Astrocyte (in vitro differentiated cells and primary cell): Measurements from ENCODE around the gene DENND2A. TPM values are rescaled to one million over a fixed set of nuclear protein-coding genes. Genes with fewer than 3 reads are reported as not detected.
"Not testable (repeated sequence)": the region's sequence is repeated elsewhere in the genome, so short reads cannot be mapped to it uniquely, and the experiment has no call there.

Experiments used
- DNase-seq: peaks from one replicate; pipeline ENCODE4 v3.0.0-alpha.2; 2010; ENCODE audit warnings: low read depth
- FAIRE-seq: peaks from 2 replicates; lab custom pipeline; 2011; peaks lifted over from hg19 to GRCh38; lab: Jason Lieb, UNC
- H2AFZ ChIP-seq: 2 replicates; pipeline ENCODE4 v1.6.0; 2012; ENCODE audit warnings: low read depth, low read length, inconsistent platforms
- H3K27ac ChIP-seq: 2 replicates; pipeline ENCODE4 v1.5.1; 2011; ENCODE audit warnings: low read depth, low read length, inconsistent platforms
- H3K27me3 ChIP-seq: 2 replicates; pipeline ENCODE4 v1.6.0; 2011; ENCODE audit warnings: low read length, inconsistent platforms; ENCODE audit not compliant: insufficient read depth
- H3K36me3 ChIP-seq: 2 replicates; pipeline ENCODE4 v1.5.1; 2011; ENCODE audit warnings: low read length, inconsistent platforms; ENCODE audit not compliant: insufficient read depth
- H3K4me1 ChIP-seq: 2 replicates; pipeline ENCODE4 v1.5.1; 2011; ENCODE audit warnings: low read length, inconsistent platforms; ENCODE audit not compliant: insufficient read depth
- H3K4me2 ChIP-seq: 2 replicates; pipeline ENCODE4 v1.6.0; 2012; ENCODE audit warnings: low read length, inconsistent platforms
- H3K4me3 ChIP-seq: 2 replicates; pipeline ENCODE4 v1.5.1; 2011; ENCODE audit warnings: low read depth, mild to moderate bottlenecking, low read length, inconsistent platforms; ENCODE audit not compliant: insufficient read depth
- H3K79me2 ChIP-seq: 2 replicates; pipeline ENCODE4 v1.6.0; 2012; ENCODE audit warnings: mild to moderate bottlenecking, low read length, inconsistent platforms; ENCODE audit not compliant: insufficient read depth
- H3K9ac ChIP-seq: 2 replicates; pipeline ENCODE4 v1.6.0; 2012; ENCODE audit warnings: mild to moderate bottlenecking, low read length, inconsistent platforms
- H3K9me3 ChIP-seq: 2 replicates; pipeline ENCODE4 v1.5.1; 2012; ENCODE audit warnings: low read depth, mild to moderate bottlenecking, low read length, inconsistent platforms; ENCODE audit not compliant: insufficient read depth
- H4K20me1 ChIP-seq: 2 replicates; pipeline ENCODE4 v1.6.0; 2012; ENCODE audit warnings: low read length, inconsistent platforms; ENCODE audit not compliant: insufficient read depth
- H3K27ac Mint-ChIP-seq: one replicate; pipeline ENCODE4 v1.8.0; 2021; ENCODE audit warnings: mild to moderate bottlenecking, mixed read lengths; ENCODE audit not compliant: unreplicated experiment
- H3K27me3 Mint-ChIP-seq: one replicate; pipeline ENCODE4 v1.8.0; 2021; ENCODE audit warnings: low read depth, mixed read lengths; ENCODE audit not compliant: unreplicated experiment
- H3K36me3 Mint-ChIP-seq: one replicate; pipeline ENCODE4 v1.8.0; 2021; ENCODE audit warnings: low read depth, mixed read lengths; ENCODE audit not compliant: unreplicated experiment
- H3K4me1 Mint-ChIP-seq: one replicate; pipeline ENCODE4 v1.8.0; 2021; ENCODE audit warnings: low read depth, mixed read lengths; ENCODE audit not compliant: unreplicated experiment
- H3K4me3 Mint-ChIP-seq: one replicate; pipeline ENCODE4 v1.8.0; 2021; ENCODE audit warnings: mild to moderate bottlenecking, moderate library complexity, mixed read lengths; ENCODE audit not compliant: unreplicated experiment
- H3K9me3 Mint-ChIP-seq: one replicate; pipeline ENCODE4 v1.8.0; 2021; ENCODE audit warnings: mild to moderate bottlenecking, mixed read lengths; ENCODE audit not compliant: unreplicated experiment
- CTCF ChIP-seq: IDR thresholded peaks from 2 replicates; pipeline ENCODE4 v1.5.1; 2011; ENCODE audit warnings: low read depth, mild to moderate bottlenecking, inconsistent platforms, low read length, moderate library complexity; ENCODE audit not compliant: insufficient read depth
- EZH2 ChIP-seq: IDR thresholded peaks from 2 replicates; pipeline ENCODE4 v1.6.1; 2012; ENCODE audit warnings: mild to moderate bottlenecking, low read length, inconsistent platforms; ENCODE audit not compliant: insufficient read depth
- total RNA-seq: library from RNA; stranded (reverse); gene quantifications from 2 replicates; pipeline ENCODE4 v1.2.1, GENCODE V29; 2021

Gene DENND2A
- total RNA-seq, 1 donor from 2014 or later: 42.1 TPM

GRCh38 chr7:140517546-140518369 lies 122.9 kb downstream of the DENND2A start:
- Mint-ChIP-seq H3K9me3 (no peaks in the 10 kb centered on the region), H3K4me1 (peaks cover 2% of the 10 kb centered on the region), H3K4me3 (no peak overlapping the region), H3K36me3 (peaks cover 14% of the 10 kb centered on the region), H3K27me3 (no peaks in the 10 kb centered on the region), H3K27ac (peak overlapping the region; percentile 24)
- H3K27me3 ChIP-seq: no peaks in the 10 kb centered on the region
- DNase-seq (peak; percentile 70), FAIRE-seq (peak; percentile 85)
- no peaks in the 10 kb centered on the region for H3K36me3 ChIP-seq
- H3K9ac ChIP-seq: no peak overlapping the region
- H3K9me3 ChIP-seq: no peaks in the 10 kb centered on the region
- H3K27ac ChIP-seq: no peak overlapping the region
- no peak overlapping the region for H3K4me2 ChIP-seq
- H4K20me1 ChIP-seq: no peaks in the 10 kb centered on the region
- H3K4me3 ChIP-seq: no peak overlapping the region
- H3K4me1 ChIP-seq: no peaks in the 10 kb centered on the region
- TF ChIP-seq EZH2 (no peak), CTCF (peak; percentile 73)
- no peaks in the 10 kb centered on the region for H3K79me2 ChIP-seq
- peak overlapping the region; percentile 87 for H2AFZ ChIP-seq

- DNase-seq (no peak), FAIRE-seq (no peak)
- Histone ChIP-seq H3K36me3 (no peaks in the 10 kb centered on the region), H4K20me1 (no peaks in the 10 kb centered on the region), H3K4me1 (no peaks in the 10 kb centered on the region), H3K79me2 (no peaks in the 10 kb centered on the region), H3K9me3 (no peaks in the 10 kb centered on the region), H3K4me3 (no peak overlapping the region), H2AFZ (no peak overlapping the region), H3K27ac (no peak overlapping the region), H3K4me2 (no peak overlapping the region), H3K27me3 (no peaks in the 10 kb centered on the region), H3K9ac (no peak overlapping the region)
- H3K9me3 Mint-ChIP-seq: peaks cover 2% of the 10 kb centered on the region
- H3K4me3 Mint-ChIP-seq: no peak overlapping the region
- H3K4me1 Mint-ChIP-seq: peaks cover 3% of the 10 kb centered on the region
- H3K36me3 Mint-ChIP-seq: peaks cover under 1% of the 10 kb centered on the region
- no peaks in the 10 kb centered on the region for H3K27me3 Mint-ChIP-seq
- H3K27ac Mint-ChIP-seq: no peak overlapping the region
- TF ChIP-seq EZH2 (no peak), CTCF (no peak)
These were observed 128.2 kb downstream of the DENND2A start for GRCh38 chr7:140512317-140513000.

GRCh38 chr7:140509789-140510188 lies 130.8 kb downstream of the DENND2A start:
- no peak for FAIRE-seq
- H3K4me1 ChIP-seq: peaks cover 8% of the 10 kb centered on the region
- H3K4me2 ChIP-seq: no peak overlapping the region
- Mint-ChIP-seq H3K9me3 (peaks cover 2% of the 10 kb centered on the region), H3K4me1 (peaks cover 9% of the 10 kb centered on the region), H3K4me3 (no peak overlapping the region), H3K36me3 (no peaks in the 10 kb centered on the region), H3K27me3 (no peaks in the 10 kb centered on the region), H3K27ac (no peak overlapping the region)
- H3K9me3 ChIP-seq: no peaks in the 10 kb centered on the region
- H2AFZ ChIP-seq: no peak overlapping the region
- H3K36me3 ChIP-seq: no peaks in the 10 kb centered on the region
- H3K4me3 ChIP-seq: no peak overlapping the region
- H3K27ac ChIP-seq: no peak overlapping the region
- no peak overlapping the region for H3K9ac ChIP-seq
- no peaks in the 10 kb centered on the region for H3K27me3 ChIP-seq
- H4K20me1 ChIP-seq: no peaks in the 10 kb centered on the region
- DNase-seq: no peak
- TF ChIP-seq CTCF (no peak), EZH2 (no peak)
- no peaks in the 10 kb centered on the region for H3K79me2 ChIP-seq

- not testable (repeated sequence) for H3K4me2 ChIP-seq, H3K9me3 Mint-ChIP-seq, H3K9ac ChIP-seq, H3K4me1 ChIP-seq, FAIRE-seq, H3K4me3 ChIP-seq, H3K27me3 Mint-ChIP-seq, H2AFZ ChIP-seq, H3K27ac ChIP-seq, H3K27me3 ChIP-seq, H3K79me2 ChIP-seq, H3K4me3 Mint-ChIP-seq, H3K36me3 Mint-ChIP-seq, H3K4me1 Mint-ChIP-seq, H3K27ac Mint-ChIP-seq, H3K9me3 ChIP-seq, H3K36me3 ChIP-seq, DNase-seq, H4K20me1 ChIP-seq
These were observed 133.1 kb downstream of the DENND2A start for GRCh38 chr7:140507556-140507955.
